HG03469 (cell line): Measurements from ENCODE around the gene GOLIM4.
"Not testable (repeated sequence)": the region's sequence is repeated elsewhere in the genome, so short reads cannot be mapped to it uniquely, and the experiment has no call there.

Experiments used
- ATAC-seq: cut with Tn5 transposase; IDR thresholded peaks from one replicate; pipeline ENCODE4 v1.9.1; 2021; ENCODE audit warnings: mild to moderate bottlenecking, moderate library complexity, moderate number of reproducible peaks; ENCODE audit not compliant: unreplicated experiment

GOLIM4 gene

GRCh38 chr3:168051531-168052471 is 43.9 kb downstream of the GOLIM4 start:
- ATAC-seq: peak; percentile 69

DNA sequence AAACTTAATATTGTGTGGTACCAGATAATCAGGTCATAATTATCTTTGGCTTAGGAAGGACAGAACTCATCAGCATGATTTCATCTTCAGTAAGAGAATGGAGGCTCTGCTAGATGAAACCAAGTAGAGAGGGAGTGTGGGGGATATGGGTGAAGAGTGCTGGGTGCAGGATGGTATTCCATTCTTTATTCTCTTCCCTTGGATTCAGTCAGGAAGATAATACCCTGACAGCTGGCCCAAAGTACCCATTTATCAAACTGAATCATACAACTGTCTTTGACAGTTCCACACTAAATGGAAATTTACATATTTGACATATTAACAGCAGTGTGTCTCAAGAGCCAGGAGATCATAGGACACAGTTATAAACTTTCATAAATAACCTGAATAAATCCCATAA is 44.7 kb downstream of the GOLIM4 start:
- ATAC-seq: peak; percentile 4

GRCh38 chr3:168049367-168049974 is 46.3 kb downstream of the GOLIM4 start:
- ATAC-seq: no peak

DNA sequence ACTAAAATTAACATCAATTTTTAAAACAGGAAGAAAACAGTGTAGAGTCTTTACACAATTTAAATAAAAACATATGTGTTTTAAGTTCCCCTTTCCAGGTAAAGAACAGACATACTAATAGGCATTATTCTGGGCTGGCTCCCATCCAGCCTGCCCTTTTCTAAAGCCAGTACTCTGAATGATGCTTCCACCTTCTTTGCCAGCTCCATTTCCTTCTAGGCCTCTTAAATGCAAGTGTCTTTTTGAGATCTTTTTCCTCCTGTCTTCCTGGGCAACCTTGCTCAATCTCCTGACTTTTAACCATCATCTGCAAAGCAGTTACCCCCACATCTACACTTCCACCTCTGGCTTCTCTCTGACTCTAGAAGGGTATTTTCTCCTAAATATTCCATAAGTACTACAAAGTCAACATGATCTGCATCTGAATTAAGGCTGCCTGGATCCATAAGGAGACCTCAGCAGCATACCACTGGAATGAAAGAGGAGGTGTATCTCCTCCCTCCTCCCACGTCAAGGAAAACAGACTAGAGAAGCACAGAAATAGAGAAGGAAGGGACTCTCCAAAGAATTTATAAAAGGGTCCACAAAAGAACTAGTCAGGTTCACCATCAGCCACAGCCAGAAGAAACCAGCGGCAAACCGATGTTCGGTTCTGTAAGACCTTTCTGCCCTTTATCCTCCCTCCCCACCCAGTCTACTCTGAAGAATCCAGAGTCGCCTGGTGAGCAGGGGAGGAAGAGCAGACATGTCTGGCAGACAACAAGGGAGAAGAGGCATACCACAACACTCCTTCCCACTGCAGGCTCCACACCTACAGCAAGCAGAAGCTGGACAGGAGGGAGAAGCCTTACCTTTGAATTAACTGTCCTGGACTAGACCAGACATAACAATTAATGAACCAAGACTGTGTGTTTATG is 47.1 kb downstream of the GOLIM4 start:
- no peak for ATAC-seq

DNA sequence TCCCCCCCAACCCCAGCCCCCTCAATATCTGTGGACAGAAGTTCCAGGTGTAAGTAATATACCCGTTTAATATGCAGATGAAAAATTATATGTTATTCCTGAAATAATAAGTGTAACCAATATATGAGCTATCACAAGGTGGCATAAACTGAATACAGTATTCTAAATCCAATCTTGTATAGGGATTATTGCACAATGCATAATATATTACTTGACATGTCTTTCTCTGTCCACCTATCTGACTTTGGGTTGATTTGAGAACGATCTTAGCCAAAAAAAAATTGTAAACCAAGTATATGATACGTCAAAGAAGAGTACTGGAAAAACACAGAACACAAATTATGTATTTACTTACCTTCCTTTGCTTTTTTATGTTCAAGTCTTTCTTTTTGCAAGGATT is 47.8 kb downstream of the GOLIM4 start:
- ATAC-seq: no peak

- peak; percentile 68 for ATAC-seq
Measured at GRCh38 chr3:168047190-168047795, 48.4 kb downstream of the GOLIM4 start.

- no peak for ATAC-seq
Measured at GRCh38 chr3:168044049-168044448, 51.7 kb downstream of the GOLIM4 start.

DNA sequence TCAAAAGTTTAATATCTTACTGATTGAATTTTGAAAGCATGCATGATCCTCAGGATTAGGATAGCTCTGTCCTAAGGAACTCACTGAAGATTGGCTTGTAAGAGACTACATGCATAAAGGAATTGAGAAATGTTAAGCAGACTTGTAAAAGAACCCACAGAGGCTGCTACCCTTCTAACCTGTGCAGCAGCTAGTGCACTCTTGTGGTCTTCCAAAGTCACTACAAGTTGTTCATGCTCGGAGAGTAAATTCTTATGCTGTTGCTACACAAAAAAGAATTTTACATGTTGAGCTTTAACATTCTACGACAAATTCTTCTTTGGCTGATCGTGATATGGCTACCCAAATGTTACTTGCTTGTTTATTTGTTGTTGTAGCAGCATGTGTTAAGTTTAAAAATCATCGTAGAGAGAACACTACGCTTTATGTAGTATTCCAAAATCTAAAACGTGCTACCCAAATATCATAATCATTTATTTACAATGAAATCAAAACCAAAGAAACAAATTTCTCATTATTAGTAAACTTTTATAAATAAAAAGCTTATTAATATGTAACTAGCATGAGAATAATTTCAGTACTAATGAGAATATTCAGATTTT is 55.0 kb downstream of the GOLIM4 start:
- ATAC-seq: peak; percentile 88

DNA sequence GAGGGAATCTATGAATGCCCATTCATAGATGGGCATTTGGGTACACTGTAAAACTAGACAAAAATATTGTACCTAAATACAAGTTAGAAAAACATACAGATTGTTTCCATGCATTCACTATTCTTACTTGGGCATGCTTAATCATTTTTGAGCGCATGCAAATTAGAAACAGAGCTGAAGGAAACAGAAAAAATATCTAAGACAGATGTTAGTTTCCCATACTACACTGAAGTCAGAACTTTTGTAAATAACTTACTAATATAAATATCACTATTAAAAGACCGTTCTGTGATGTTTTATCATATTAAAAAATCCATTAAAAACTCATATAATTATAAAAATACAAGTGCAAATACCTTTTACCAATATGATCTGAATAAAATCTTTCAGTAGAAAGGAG is 58.7 kb downstream of the GOLIM4 start:
- no peak for ATAC-seq

DNA sequence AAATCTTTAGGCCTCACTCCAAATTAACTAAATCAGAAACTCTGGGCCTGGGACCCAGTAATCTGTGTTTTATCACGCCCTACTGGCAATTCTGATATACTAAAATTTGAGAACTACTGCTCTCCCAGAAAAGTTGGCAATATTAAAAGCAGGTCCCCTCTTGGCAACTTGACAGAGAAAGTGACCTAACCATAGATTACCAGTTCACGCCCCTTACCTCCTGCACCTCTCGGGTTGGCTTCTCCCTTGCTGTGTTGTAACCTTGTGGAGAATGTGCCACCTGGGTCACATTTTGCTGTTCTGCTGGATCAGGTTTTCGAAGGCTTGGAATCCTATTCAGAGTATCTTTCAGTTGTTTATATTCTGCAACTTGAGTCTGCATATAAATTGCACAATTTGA is 59.1 kb downstream of the GOLIM4 start:
- ATAC-seq: no peak

GRCh38 chr3:168034152-168034928 is 61.4 kb downstream of the GOLIM4 start:
- ATAC-seq: no peak

GRCh38 chr3:168030577-168030976 is 65.1 kb downstream of the GOLIM4 start:
- no peak for ATAC-seq

DNA sequence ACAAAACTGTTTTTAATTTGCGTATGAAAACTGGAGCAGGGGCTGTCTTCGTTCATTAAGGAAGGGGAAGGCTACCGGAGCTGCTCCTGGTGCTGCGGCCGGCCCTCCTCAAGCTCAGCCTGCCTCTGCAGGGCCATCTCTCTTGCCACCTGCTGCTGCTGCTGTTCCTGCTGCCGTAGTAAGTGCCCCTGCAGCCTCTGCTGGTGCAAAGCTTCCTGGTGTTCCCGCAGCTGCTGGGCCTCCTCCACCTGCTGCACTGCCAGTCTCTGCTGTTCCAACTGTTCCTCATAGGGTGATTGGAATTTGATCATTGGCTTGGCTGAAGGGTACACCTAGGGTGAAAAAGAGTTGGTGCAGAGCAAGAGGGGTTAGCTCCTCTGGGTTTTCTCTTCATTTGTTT is 66.0 kb downstream of the GOLIM4 start:
- no peak for ATAC-seq

- no peak for ATAC-seq
Measured at GRCh38 chr3:168028086-168028485, 67.6 kb downstream of the GOLIM4 start.

- no peak for ATAC-seq
Measured at GRCh38 chr3:168026764-168027163, 69.0 kb downstream of the GOLIM4 start.

DNA sequence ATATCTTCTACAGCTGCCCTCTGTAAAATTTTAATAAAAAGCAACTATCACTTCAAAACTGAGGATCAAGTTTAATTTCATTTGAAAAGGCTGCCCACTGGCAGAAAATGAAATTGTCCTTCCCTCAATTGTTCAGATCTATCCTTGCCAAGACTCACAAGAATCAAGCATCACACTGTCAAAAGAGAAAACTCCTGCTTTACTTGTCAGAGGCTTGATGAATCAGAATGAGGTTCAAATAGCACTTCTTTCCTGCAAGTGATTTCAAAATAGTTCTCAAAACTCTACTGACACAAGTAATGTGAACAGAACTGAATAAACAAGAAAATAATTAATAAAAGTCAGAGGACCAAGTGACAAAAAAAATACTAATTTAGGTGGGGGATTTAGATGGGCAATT is 70.6 kb downstream of the GOLIM4 start:
- no peak for ATAC-seq

- peak; percentile 43 for ATAC-seq
Measured at GRCh38 chr3:168024537-168024941, 71.2 kb downstream of the GOLIM4 start.

- no peak for ATAC-seq
Measured at GRCh38 chr3:168021737-168022450, 73.8 kb downstream of the GOLIM4 start.

- ATAC-seq: not testable (repeated sequence)
Measured at GRCh38 chr3:168011280-168011679, 84.4 kb downstream of the GOLIM4 start.
